Measurements from ENCODE around the gene XPO6.

GRCh38 chr16:28058839-28059589 lies 152.8 kb downstream of the XPO6 start:
- TF ChIP-seq POLR2A (IDR thresholded peaks at IDR 0.05) = no peak
- TF ChIP-seq, protein P1, sequence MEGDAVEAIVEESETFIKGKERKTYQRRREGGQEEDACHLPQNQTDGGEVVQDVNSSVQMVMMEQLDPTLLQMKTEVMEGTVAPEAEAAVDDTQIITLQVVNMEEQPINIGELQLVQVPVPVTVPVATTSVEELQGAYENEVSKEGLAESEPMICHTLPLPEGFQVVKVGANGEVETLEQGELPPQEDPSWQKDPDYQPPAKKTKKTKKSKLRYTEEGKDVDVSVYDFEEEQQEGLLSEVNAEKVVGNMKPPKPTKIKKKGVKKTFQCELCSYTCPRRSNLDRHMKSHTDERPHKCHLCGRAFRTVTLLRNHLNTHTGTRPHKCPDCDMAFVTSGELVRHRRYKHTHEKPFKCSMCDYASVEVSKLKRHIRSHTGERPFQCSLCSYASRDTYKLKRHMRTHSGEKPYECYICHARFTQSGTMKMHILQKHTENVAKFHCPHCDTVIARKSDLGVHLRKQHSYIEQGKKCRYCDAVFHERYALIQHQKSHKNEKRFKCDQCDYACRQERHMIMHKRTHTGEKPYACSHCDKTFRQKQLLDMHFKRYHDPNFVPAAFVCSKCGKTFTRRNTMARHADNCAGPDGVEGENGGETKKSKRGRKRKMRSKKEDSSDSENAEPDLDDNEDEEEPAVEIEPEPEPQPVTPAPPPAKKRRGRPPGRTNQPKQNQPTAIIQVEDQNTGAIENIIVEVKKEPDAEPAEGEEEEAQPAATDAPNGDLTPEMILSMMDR (IDR thresholded peaks at IDR 0.05) = no peak
